Muscle of arm (tissue), 12 donors: ENCODE results near the gene GRK6. TPM values are rescaled to one million over a fixed set of nuclear protein-coding genes. Genes with fewer than 3 reads are reported as not detected.
"Not testable (repeated sequence)": the region's sequence is repeated elsewhere in the genome, so short reads cannot be mapped to it uniquely, and the experiment has no call there.

Source experiments
- DNase-seq: peaks from one replicate; pipeline ENCODE4 v3.0.0-alpha.2; 2013
- polyA plus RNA-seq, 12 donors: library from polyadenylated mRNA; unstranded; fragments of 120-200 nt; gene quantifications; one replicate each; pipeline ENCODE4 v1.2.1, GENCODE V29; 2013; ENCODE audit not compliant: insufficient read length in 12 of 12

The GRK6 gene
- polyA plus RNA-seq, 12 donors = 12.4 to 29.0 (median 16.2) TPM; not detected in 1

DNA sequence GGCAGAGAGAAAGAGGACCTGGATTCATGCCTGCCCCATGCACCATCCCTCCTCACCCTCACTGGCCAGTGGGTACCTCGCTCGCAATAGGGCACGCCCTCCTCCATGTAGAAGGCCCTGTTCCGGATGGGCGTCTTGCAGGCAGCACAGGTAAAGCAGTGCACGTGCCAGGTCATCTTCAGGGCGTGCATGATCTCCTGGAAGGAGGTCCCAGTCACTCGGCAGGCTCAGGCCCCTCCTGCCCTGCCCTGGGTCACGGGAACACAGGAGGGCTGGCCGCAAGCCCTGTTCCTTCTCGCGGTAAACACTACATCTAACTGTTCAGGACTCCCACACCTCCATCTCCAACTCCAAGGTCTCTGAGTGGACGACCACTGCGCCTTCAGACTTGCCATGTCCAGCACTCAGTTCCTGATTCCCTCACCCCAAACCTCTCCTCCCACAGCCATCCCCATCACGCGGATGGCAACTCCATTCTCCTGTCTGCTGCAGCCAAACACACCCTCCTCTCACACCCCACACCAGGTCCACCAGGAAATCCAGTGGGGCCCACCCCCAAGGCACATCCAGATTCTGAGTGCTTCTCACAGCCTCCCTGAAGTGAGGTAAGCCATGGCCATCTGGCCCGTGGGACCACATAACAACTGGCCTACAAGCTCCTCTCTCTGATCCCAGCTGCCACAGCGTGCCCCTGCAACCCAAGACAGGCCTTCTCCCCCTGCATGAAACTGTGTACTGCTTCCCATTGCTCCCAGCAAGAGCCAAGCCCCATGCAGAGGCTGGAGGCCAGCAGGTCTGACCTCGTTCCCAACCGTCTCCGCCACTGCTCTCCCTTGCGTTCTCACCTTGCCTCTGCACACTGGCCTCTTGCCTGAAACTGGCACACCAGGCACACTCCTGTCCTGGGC is 57.8 kb downstream of the GRK6 start:
- DNase-seq = no peak

DNA sequence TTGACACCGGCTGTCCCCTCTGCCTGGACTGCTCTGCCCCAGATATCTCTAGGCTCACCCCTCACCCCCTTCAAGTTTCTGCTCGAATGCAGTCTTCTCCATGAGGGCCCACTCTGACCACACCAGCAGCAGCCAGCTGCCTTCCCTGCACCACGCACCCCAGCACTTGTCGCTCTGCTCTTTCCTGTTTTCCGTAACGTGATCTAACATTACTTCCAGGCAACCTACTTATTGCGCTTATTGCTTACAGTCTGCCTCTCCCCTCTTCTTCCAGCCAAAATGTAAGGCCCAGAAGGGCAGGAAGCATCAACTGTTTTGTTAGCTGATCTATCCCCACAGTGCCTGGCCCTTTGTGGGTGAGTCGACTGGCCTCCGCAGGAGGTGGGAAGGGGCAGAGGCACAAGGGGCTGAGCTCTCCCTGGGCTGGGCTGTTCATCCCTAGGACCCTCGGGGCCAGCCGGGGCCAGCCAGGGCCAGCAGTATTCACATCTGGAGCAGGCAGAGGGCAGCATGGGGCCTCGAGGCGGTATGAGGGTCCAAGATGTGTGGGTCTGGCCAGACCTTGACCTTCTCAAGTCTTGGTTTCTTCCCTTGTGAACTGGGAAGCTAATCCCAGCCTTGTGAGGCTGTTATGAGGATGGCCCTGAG is 58.5 kb downstream of the GRK6 start:
- no peak for DNase-seq

DNA sequence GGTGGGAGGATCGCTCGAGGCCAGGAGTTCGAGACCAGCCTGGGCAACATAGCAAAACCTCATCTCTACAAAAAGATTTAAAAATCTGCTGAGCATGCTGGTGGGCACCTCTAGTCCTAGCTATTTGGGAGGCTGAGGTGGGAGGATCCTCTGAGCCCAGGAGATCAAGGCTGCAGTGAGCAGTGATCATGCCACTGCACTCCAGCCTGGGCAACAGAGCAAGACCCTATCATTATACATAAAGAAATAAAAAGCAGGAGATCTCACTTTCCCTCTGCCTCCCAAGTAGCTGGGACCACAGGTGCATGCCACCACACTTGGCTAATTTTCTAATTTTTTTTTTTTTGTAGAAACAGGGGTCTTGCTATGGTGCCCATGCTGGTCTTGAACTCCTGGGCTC is 59.3 kb downstream of the GRK6 start:
- not testable (repeated sequence) for DNase-seq

DNA sequence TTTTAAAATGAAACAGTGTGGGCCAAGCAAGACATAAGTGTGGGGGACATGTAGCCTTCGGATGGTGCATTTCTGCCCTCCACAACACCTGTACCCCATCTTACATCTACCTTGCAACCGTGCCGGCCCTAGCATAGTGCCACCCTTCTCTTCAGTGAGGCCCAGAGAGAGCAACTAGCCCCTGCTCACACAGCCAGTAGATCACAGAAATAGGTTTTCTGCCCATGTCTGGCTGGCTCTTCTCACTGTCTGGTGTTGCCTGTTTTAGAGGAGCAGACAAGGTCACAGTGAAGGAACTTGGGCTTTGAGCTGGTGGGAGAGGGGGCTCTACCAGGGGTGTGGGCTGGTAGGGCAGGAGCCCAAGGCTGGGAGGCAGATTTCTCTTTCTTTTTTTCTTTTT is 59.8 kb downstream of the GRK6 start:
- no peak for DNase-seq

DNA sequence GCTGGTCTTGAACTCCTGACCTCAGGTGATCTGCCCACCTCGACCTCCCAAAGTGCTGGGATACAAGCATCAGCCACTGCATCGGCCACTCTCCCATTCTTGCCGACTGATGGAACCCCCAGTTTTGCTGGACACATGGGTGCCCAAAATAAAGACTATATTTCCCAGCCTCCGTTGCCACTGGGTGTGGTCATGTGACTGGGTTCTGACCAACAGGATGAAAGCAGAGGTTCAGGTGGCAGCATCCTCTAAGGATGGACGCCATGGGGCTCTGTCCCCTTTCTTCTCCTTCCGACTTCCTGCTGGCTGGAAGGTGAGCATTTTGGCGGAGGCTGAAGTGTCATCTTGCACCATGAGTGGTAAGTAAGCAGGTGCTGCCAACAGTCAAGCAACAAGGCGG is 60.7 kb downstream of the GRK6 start:
- no peak for DNase-seq

DNA sequence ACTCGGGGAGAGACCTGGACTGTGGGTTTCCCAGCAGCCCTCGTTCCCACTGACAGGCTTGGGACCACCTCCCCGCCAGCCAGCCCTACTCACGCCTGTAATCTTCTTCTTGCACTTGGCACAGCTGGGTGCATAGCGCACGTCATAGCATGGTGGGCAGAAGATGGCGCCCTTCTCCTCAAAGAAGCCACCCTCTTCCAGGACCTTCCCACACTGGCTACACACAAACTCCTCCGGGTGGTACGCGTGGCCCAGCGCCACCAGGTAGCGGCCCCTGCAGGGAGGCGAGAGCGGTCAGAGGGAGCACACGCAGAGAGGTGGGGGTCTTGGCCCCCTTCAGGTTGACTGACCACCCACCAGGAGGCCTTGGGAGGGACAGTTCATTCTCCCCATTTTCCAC is 61.5 kb downstream of the GRK6 start:
- DNase-seq = no peak

DNA sequence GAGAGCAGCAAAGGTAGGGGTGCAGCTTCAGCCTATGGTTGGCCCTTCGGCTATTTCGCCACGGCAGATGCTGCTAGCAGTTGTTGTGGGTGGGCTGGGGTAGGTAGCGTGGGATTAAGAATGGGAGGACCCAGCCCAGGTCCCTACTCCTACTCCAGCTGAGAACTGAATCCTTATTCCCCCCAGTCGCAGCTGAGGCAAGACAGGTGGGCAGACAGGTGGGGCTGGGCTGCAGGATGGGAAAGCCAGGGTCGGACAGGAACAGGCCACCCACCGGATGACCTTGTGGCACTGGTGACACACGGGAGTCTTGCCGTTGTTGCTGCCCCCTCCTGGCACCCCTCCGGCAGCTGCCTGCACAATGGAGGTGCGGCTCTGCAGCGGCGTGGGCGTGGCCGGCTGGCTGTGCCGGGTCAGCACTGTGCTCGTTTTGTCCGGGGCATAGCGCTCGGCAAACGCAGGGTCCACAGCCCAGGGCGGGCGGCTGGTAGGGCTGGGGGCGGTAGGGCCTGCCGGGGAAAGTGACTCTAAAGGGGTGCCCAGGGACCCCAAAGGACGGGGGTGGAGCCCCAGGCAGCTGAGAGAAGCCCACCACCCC is 62.7 kb downstream of the GRK6 start:
- no peak for DNase-seq

DNA sequence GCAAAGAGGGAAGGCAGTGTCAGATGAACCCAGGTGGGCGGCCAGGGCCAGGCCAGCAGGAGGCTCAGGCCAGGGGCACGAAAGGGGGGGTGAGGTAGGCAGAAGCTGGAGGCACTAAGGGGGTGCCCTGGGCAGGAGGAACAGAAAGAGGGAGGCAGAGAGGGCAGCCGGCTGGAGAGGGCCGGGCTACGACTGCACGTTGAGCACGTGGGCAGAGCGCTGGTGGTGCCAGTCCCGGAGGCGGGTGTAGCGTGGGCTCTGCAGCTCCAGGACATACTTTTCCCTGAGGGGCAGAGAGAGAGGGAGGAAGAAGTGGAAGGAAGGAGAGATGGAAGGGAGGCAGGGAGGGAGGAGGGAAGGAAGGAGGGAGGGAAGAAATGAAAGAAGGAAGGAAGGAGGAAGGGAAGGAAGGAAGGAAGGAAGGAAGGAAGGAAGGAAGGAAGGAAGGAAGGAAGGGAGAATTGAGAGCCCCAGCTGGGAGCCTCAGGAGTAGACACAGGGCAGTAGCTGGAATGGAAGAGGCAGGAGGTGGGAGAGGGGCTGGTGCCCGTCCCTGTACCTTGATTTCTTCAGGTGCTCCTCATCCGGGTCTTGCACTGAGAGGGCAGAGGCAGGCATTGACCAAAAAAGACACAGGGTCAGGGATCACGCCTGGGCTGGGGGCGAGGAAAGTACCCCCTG is 64.0 kb downstream of the GRK6 start:
- DNase-seq = no peak

DNA sequence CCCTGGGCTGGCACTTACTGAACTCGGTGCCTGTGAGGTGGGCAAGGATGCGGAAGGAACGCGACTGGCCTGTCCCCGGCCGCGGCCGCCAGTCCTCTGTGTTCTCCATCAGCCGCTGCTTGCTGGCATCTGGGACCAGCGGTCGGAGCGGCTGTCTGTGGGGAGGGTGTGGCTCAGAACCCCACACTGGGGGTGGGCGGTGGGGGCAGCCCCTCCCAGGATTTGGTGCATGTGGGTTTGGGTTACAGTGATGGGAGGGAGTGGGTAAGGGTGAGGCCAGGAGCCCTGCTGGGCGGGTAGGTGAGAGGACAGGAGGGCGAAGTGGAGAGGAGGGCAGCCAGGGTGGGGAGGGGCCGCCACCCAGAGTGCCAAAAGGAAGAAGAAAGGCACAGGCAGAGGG is 64.5 kb downstream of the GRK6 start:
- DNase-seq = no peak

DNA sequence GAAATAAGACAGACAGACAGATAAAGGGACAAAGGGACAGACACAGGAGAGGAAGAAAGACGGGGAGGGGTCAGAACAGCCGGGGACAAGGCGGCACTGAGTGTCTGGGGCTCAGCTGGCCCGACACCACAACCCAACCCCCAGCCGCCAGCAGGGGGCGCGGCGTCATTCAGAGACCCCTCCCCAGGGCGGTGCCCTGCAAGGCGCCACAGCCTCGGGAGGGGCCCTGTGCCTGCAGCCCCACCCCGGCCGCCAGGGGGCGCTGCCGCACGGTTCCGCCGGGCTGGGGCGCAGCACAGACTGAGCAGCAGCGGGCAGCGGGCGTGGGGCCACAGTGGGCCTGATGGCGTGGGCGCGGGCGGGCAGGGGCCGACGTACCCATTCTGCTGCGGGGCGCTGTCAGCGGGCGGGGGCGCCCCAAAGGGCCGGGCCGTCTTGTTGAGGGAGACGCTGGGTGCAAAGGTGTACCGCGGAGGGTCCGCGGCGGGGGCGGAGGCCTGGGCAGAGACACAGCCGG is 65.0 kb downstream of the GRK6 start:
- DNase-seq = no peak

DNA sequence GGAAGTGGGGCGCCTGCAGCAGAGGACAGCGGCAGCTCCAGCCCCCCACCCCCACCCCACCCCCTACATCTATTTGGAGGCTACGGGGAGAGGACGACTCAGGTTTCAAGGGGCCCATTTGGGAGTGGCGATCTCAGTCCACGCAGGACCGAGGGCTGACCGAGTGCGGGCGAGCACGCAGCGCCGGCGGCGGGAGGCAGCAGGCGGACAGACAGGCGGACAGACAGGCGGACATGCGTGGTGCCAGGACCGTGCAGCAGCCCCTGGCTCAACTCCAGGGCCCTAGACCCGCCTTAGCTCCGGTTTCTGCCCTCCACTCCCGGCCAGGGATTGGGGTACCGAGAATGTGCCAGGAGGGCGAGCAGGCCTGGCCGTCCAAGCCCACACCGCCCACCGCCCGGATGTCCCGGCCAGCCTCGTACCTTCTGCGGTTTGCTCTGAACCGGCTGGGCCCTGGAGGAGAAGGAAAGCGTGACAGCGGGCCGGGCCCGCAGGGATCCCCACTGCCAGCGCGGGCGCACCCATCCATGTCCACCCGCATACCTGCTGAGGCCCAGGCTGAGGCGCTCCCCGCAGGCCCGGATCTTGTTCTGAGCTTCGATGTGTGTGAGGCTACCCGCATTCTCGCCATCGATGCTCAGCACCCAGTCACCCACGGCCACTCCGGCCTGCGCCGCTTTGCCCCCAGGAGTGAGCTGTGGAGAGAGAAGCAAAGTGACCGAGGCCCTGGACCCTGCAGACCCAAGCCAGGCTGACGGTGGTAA is 65.7 kb downstream of the GRK6 start:
- no peak for DNase-seq

Other genes starting within 250 kb of the GRK6 start
- 10 to 100 TPM in 11 of 12 donors, not detected in 1; 10.1 to 21.6 (median 19.8) TPM for gene RAB24, start 123.0 kb upstream of the GRK6 start, polyA plus RNA-seq
- 100 to 1,000 TPM in 1 of 12 donors, 10 to 100 TPM in 10, not detected in 1; 59.2 to 113 (median 68.4) TPM for gene PRELID1, start 122.9 kb upstream of the GRK6 start, polyA plus RNA-seq
- gene MXD3, start 114.8 kb upstream of the GRK6 start, polyA plus RNA-seq = 10 to 100 TPM in 11 of 12 donors, not detected in 1; 11.4 to 46.8 (median 14.7) TPM
- gene LMAN2, start 75.0 kb upstream of the GRK6 start, polyA plus RNA-seq = 100 to 1,000 TPM in 1 of 12 donors, 10 to 100 TPM in 10, not detected in 1; 55.9 to 123 (median 66.8) TPM
- 10 to 100 TPM in 10 of 12 donors, 1 to 10 TPM in 1, not detected in 1; 8.2 to 23.6 (median 12.9) TPM for gene RGS14, start 68.8 kb upstream of the GRK6 start, polyA plus RNA-seq
- gene SLC34A1, start 42.2 kb upstream of the GRK6 start, polyA plus RNA-seq = 1 to 10 TPM in 1 of 12 donors, under 1 TPM in 5, not detected in 6; 0.10 to 1.3 (median 0.14) TPM
- not detected for gene PFN3, start 26.0 kb upstream of the GRK6 start, polyA plus RNA-seq
- 1 to 10 TPM in 2 of 12 donors, under 1 TPM in 8, not detected in 2; 0.23 to 1.8 (median 0.39) TPM for gene F12, start 17.1 kb upstream of the GRK6 start, polyA plus RNA-seq
- 1 to 10 TPM in 2 of 12 donors, under 1 TPM in 8, not detected in 2; 0.15 to 2.5 (median 0.47) TPM for gene PRR7, start 20.1 kb downstream of the GRK6 start, polyA plus RNA-seq
- gene DBN1, start 47.0 kb downstream of the GRK6 start, polyA plus RNA-seq = 1,000 to 10,000 TPM in 1 of 12 donors, 100 to 1,000 TPM in 11; 174 to 1,003 (median 222) TPM
- 100 to 1,000 TPM in 11 of 12 donors, not detected in 1; 121 to 338 (median 274) TPM for gene PDLIM7, start 70.9 kb downstream of the GRK6 start, polyA plus RNA-seq
- 10 to 100 TPM in 1 of 12 donors, 1 to 10 TPM in 9, not detected in 2; 4.5 to 14.6 (median 5.4) TPM for gene DOK3, start 83.2 kb downstream of the GRK6 start, polyA plus RNA-seq
- 10 to 100 TPM in 11 of 12 donors, not detected in 1; 39.0 to 68.7 (median 47.5) TPM for gene DDX41, start 90.3 kb downstream of the GRK6 start, polyA plus RNA-seq
- 100 to 1,000 TPM in 2 of 12 donors, 10 to 100 TPM in 9, not detected in 1; 38.3 to 121 (median 53.0) TPM for gene FAM193B, start 127.9 kb downstream of the GRK6 start, polyA plus RNA-seq
- 100 to 1,000 TPM in 9 of 12 donors, 10 to 100 TPM in 2, not detected in 1; 86.0 to 166 (median 117) TPM for gene TMED9, start 165.5 kb downstream of the GRK6 start, polyA plus RNA-seq
- 10 to 100 TPM in 11 of 12 donors, not detected in 1; 15.0 to 21.3 (median 18.4) TPM for gene B4GALT7, start 173.5 kb downstream of the GRK6 start, polyA plus RNA-seq